ENCODE data around the gene ZNF106. TPM values are rescaled to one million over a fixed set of nuclear protein-coding genes. Genes with fewer than 3 reads are reported as not detected.

The ZNF106 gene
- total and polyA plus RNA-seq, 4 donors, result 7.5 to 25.4 (median 20.5) TPM

- Histone ChIP-seq H3K9ac (ENCODE audit: low read depth in 1 of 2, low read length in 2 of 2) (no peak overlapping the region), H3K36me3 (ENCODE audit: control insufficient read depth in 4 of 4, insufficient read depth in 3 of 4, low read depth in 1 of 4, low read length in 3 of 4) (peaks cover 5 to 18% (median 9%) of the 10 kb centered on the region in 4 donors), H3K4me1 (ENCODE audit: control insufficient read depth in 4 of 4, insufficient read depth in 4 of 4, low read length in 3 of 4) (peaks cover 3 to 36% (median 25%) of the 10 kb centered on the region in 4 donors), H3K9me3 (ENCODE audit: control insufficient read depth in 4 of 4, low read length in 3 of 4) (no peaks in the 10 kb centered on the region), H3K4me3 (ENCODE audit: low read depth in 1 of 3, low read length in 3 of 3) (no peak overlapping the region), H3K27ac (ENCODE audit: low read depth in 1 of 2, low read length in 2 of 2) (no peak overlapping the region), H3K27me3 (ENCODE audit: control insufficient read depth in 4 of 4, insufficient read depth in 4 of 4, low read length in 3 of 4) (no peaks in the 10 kb centered on the region)
- TF ChIP-seq, protein P1, sequence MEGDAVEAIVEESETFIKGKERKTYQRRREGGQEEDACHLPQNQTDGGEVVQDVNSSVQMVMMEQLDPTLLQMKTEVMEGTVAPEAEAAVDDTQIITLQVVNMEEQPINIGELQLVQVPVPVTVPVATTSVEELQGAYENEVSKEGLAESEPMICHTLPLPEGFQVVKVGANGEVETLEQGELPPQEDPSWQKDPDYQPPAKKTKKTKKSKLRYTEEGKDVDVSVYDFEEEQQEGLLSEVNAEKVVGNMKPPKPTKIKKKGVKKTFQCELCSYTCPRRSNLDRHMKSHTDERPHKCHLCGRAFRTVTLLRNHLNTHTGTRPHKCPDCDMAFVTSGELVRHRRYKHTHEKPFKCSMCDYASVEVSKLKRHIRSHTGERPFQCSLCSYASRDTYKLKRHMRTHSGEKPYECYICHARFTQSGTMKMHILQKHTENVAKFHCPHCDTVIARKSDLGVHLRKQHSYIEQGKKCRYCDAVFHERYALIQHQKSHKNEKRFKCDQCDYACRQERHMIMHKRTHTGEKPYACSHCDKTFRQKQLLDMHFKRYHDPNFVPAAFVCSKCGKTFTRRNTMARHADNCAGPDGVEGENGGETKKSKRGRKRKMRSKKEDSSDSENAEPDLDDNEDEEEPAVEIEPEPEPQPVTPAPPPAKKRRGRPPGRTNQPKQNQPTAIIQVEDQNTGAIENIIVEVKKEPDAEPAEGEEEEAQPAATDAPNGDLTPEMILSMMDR (IDR thresholded peaks at IDR 0.05; ENCODE audit: low read depth, low read length, missing input control), result no peak
- TF ChIP-seq RXRA (IDR thresholded peaks at IDR 0.05) (no peak), HNF4A (conservative IDR thresholded peaks at IDR 0.05) (peak; percentile 12 to 19), NR2F2 (IDR thresholded peaks at IDR 0.05) (peak; percentile 31), JUND (IDR thresholded peaks at IDR 0.05) (no peak), YY1 (IDR thresholded peaks at IDR 0.05) (no peak), GABPA (IDR thresholded peaks at IDR 0.05 in 1 of 2, conservative IDR thresholded peaks at IDR 0.05 in 1 of 2) (no peak), FOXA2 (IDR thresholded peaks at IDR 0.05) (no peak), FOXA1 (IDR thresholded peaks at IDR 0.05) (no peak), HNF4G (IDR thresholded peaks at IDR 0.05) (no peak), TAF1 (conservative IDR thresholded peaks at IDR 0.05) (no peak), RAD21 (IDR thresholded peaks at IDR 0.05) (peak in 1 of 2 donors; percentile 38), SP1 (IDR thresholded peaks at IDR 0.05) (no peak), REST (IDR thresholded peaks at IDR 0.05) (no peak), EGR1 (IDR thresholded peaks at IDR 0.05; ENCODE audit: low read depth in 2 of 2) (no peak)
- TF ChIP-seq, protein P2, sequence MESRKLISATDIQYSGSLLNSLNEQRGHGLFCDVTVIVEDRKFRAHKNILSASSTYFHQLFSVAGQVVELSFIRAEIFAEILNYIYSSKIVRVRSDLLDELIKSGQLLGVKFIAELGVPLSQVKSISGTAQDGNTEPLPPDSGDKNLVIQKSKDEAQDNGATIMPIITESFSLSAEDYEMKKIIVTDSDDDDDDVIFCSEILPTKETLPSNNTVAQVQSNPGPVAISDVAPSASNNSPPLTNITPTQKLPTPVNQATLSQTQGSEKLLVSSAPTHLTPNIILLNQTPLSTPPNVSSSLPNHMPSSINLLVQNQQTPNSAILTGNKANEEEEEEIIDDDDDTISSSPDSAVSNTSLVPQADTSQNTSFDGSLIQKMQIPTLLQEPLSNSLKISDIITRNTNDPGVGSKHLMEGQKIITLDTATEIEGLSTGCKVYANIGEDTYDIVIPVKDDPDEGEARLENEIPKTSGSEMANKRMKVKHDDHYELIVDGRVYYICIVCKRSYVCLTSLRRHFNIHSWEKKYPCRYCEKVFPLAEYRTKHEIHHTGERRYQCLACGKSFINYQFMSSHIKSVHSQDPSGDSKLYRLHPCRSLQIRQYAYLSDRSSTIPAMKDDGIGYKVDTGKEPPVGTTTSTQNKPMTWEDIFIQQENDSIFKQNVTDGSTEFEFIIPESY (IDR thresholded peaks at IDR 0.05), result no peak
- TF ChIP-seq, protein P3, sequence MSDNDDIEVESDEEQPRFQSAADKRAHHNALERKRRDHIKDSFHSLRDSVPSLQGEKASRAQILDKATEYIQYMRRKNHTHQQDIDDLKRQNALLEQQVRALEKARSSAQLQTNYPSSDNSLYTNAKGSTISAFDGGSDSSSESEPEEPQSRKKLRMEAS (IDR thresholded peaks at IDR 0.05), result no peak
- TF ChIP-seq, protein P4, sequence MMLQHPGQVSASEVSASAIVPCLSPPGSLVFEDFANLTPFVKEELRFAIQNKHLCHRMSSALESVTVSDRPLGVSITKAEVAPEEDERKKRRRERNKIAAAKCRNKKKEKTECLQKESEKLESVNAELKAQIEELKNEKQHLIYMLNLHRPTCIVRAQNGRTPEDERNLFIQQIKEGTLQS (IDR thresholded peaks at IDR 0.05), result no peak
- DNase-seq (ENCODE audit: low spot score), result no peak
- 64% methylated on average over 9 of the region's 9 CpGs for WGBS
These were observed 81.9 kb downstream of the ZNF106 start for GRCh38 chr15:42409011-42409410.

All from liver (tissue), 9 donors.